ENCODE results near the gene PRDM10.

- no peak for TF ChIP-seq REST (IDR thresholded peaks at IDR 0.05; ENCODE audit: insufficient read depth in 1 of 2, low read depth in 2 of 2, low read length in 2 of 2)
- TF ChIP-seq TAF1 (IDR thresholded peaks at IDR 0.05; ENCODE audit: borderline replicate concordance, insufficient read depth, low read length) = no peak
- no peak for TF ChIP-seq POLR2AphosphoS5 (IDR thresholded peaks at IDR 0.05; ENCODE audit: low read depth, low read length)
- TF ChIP-seq SIN3A (IDR thresholded peaks at IDR 0.05; ENCODE audit: borderline replicate concordance, insufficient read depth, low read length) = no peak
Measured at GRCh38 chr11:129979046-129979605, 23.5 kb downstream of the PRDM10 start.
